BE2C (cell line): ENCODE data around the gene CAMSAP1.

Experiments
- DNase-seq: peaks from one replicate; pipeline ENCODE4 v3.0.0-alpha.2; 2020
- H3K27me3 ChIP-seq: fragments of 250-450 bp; sonication (Bioruptor Pico); 2 replicates; pipeline ENCODE4 v1.5.1; 2020; ENCODE audit warnings: mild to moderate bottlenecking
- H3K36me3 ChIP-seq: fragments of 250-450 bp; sonication (Bioruptor Pico); 2 replicates; pipeline ENCODE4 v1.5.1; 2020; ENCODE audit warnings: mild to moderate bottlenecking
- H3K4me1 ChIP-seq: fragments of 250-450 bp; sonication (Bioruptor Pico); 2 replicates; pipeline ENCODE4 v1.5.1; 2020
- H3K4me3 ChIP-seq: 2 replicates; pipeline ENCODE4 v1.5.1; 2011; ENCODE audit warnings: low read depth, low read length
- H3K9me3 ChIP-seq: fragments of 250-450 bp; sonication (Bioruptor Pico); 2 replicates; pipeline ENCODE4 v1.5.1; 2020
- TF ChIP-seq, protein P1 (sequence below): IDR thresholded peaks from 2 replicates; pipeline ENCODE4 v1.5.1; 2012; ENCODE audit warnings: mild to moderate bottlenecking, low read depth, low read length

CAMSAP1 gene

DNA sequence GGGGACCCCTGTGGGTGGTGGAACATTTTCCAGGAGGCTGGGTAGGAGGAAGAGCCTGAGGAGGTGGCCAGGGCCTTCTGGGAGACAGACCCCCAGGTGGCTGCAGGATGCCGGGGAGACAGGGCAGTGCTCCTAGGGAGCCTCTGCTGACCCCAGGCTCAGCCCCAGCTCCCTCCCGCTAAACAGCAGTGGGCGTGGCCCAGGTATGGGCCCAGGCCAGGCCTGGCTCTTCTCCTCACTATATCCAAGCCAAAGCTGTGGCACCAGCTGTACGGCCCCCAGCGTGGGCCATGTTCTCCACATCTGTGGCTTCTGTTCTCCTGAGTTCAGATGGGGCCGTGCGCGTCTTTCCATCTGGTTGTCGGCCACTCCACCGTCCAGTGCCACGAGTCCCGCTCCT lies 146.9 kb downstream of the CAMSAP1 start:
- DNase-seq, result no peak
- Histone ChIP-seq H3K27me3 (no peaks in the 10 kb centered on the region), H3K4me1 (no peaks in the 10 kb centered on the region), H3K36me3 (peaks cover 62% of the 10 kb centered on the region), H3K9me3 (no peaks in the 10 kb centered on the region), H3K4me3 (no peak overlapping the region)
- TF ChIP-seq, protein P1, sequence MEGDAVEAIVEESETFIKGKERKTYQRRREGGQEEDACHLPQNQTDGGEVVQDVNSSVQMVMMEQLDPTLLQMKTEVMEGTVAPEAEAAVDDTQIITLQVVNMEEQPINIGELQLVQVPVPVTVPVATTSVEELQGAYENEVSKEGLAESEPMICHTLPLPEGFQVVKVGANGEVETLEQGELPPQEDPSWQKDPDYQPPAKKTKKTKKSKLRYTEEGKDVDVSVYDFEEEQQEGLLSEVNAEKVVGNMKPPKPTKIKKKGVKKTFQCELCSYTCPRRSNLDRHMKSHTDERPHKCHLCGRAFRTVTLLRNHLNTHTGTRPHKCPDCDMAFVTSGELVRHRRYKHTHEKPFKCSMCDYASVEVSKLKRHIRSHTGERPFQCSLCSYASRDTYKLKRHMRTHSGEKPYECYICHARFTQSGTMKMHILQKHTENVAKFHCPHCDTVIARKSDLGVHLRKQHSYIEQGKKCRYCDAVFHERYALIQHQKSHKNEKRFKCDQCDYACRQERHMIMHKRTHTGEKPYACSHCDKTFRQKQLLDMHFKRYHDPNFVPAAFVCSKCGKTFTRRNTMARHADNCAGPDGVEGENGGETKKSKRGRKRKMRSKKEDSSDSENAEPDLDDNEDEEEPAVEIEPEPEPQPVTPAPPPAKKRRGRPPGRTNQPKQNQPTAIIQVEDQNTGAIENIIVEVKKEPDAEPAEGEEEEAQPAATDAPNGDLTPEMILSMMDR, result no peak

DNA sequence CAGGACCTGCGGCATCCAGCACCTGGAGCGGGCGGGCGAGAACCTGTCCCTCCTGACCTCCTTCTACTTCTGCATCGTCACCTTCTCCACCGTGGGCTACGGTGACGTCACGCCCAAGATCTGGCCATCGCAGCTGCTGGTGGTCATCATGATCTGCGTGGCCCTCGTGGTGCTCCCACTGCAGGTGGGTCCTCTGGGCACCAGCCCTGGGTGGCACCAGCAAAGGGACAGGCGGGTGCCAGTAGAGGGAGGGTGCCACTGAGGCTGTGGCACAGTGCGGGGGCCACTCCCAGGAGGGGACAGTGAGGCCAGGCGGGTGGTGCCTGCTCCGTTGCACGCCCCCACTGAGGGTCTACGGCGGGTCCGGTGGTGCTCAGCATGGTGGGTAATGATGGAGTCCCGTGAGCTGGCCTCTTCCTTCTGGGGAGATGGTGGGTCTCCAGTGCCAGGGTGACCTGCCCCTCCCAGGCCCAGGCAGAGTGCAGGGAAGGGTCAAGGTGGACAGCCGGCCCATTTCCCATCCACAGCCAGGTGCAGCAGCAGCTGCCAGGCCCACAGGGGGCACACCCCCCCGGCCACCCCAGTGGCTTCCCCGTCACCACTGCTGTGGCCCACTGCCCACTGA lies 147.6 kb downstream of the CAMSAP1 start:
- Histone ChIP-seq H3K36me3 (peaks cover 59% of the 10 kb centered on the region), H3K27me3 (no peaks in the 10 kb centered on the region), H3K9me3 (no peaks in the 10 kb centered on the region), H3K4me1 (no peaks in the 10 kb centered on the region), H3K4me3 (no peak overlapping the region)
- no peak for DNase-seq
- TF ChIP-seq, protein P1, result no peak

DNA sequence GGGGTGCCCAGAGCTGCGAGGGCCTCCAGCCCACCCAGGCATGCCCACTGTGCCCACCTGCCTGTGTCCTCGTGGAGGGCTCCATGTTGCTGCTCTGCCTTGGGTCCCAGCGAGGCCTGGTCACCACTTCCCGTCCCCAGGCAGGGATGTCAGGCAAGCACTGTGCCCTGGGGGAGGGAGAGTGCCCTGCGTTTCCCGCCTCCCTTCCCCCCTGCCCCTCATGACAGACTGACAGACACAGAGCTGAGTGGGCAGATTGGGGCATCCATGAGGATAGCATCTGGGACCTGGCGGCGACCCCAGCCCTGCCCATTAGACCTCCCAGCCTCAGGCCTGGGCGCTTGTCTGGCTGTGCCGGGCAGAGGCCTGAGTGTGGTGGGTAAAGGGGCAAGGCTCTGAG lies 148.5 kb downstream of the CAMSAP1 start:
- Histone ChIP-seq H3K4me3 (no peak overlapping the region), H3K27me3 (no peaks in the 10 kb centered on the region), H3K4me1 (no peaks in the 10 kb centered on the region), H3K9me3 (no peaks in the 10 kb centered on the region), H3K36me3 (peaks cover 55% of the 10 kb centered on the region)
- DNase-seq, result no peak
- TF ChIP-seq, protein P1, result no peak
